SK-N-SH treated with all-trans-retinoic acid at 6 μM for 48 hours (cell line): ENCODE measurements around the gene SPOCK1.

Source experiments
- ATAC-seq: fragments of 200-7000 bp; cut with Tn5 transposase; 3 replicates; pipeline ENCODE4 v1.9.1; 2020; ENCODE audit warnings: mild to moderate bottlenecking, moderate library complexity
- ARNTL ChIP-seq: fragments of 450-650 bp; formaldehyde crosslinking; IDR thresholded peaks from 2 replicates; pipeline ENCODE4 v1.5.0; 2020; ENCODE audit warnings: low read depth, mild to moderate bottlenecking, moderate library complexity, borderline replicate concordance
- BACH2 ChIP-seq: fragments of 250-450 bp; sonication (Bioruptor Pico); IDR thresholded peaks from 2 replicates; pipeline ENCODE4 v1.9.0; 2021; ENCODE audit warnings: mild to moderate bottlenecking, borderline replicate concordance
- CSDC2 ChIP-seq: fragments of 250-450 bp; sonication (Bioruptor Pico); IDR thresholded peaks from 2 replicates; pipeline ENCODE4 v1.5.0; 2020; ENCODE audit warnings: mild to moderate bottlenecking, moderate library complexity
- ESRRG ChIP-seq: fragments of 250-450 bp; sonication (Bioruptor Pico); IDR thresholded peaks from 2 replicates; pipeline ENCODE4 v1.6.1; 2021; ENCODE audit warnings: mild to moderate bottlenecking
- GLIS3 ChIP-seq: fragments of 250-450 bp; sonication (Bioruptor Pico); IDR thresholded peaks from 2 replicates; pipeline ENCODE4 v1.5.0; 2020; ENCODE audit warnings: mild to moderate bottlenecking, moderate library complexity
- ISL1 ChIP-seq: fragments of 250-450 bp; sonication (Bioruptor Pico); IDR thresholded peaks from 2 replicates; pipeline ENCODE4 v2.1.2; 2022; ENCODE audit warnings: mild to moderate bottlenecking, moderate library complexity
- OSR1 ChIP-seq: fragments of 250-450 bp; sonication (Bioruptor Pico); IDR thresholded peaks from 2 replicates; pipeline ENCODE4 v1.8.0; 2022; ENCODE audit warnings: moderate library complexity, mild to moderate bottlenecking, inconsistent platforms
- POU6F1 ChIP-seq: fragments of 250-450 bp; sonication (Bioruptor Pico); IDR thresholded peaks from 2 replicates; pipeline ENCODE4 v1.8.0; 2021; ENCODE audit warnings: low read depth, mild to moderate bottlenecking, moderate library complexity, borderline replicate concordance
- PPARA ChIP-seq: fragments of 250-450 bp; sonication (Bioruptor Pico); IDR thresholded peaks from 2 replicates; pipeline ENCODE4 v1.5.0; 2020; ENCODE audit warnings: mild to moderate bottlenecking, borderline replicate concordance
- RARB ChIP-seq: fragments of 250-450 bp; sonication (Bioruptor Pico); IDR thresholded peaks from 2 replicates; pipeline ENCODE4 v1.8.0; 2021; ENCODE audit warnings: mild to moderate bottlenecking, moderate library complexity
- SNAI2 ChIP-seq: fragments of 250-450 bp; sonication (Bioruptor Pico); IDR thresholded peaks from 2 replicates; pipeline ENCODE4 v1.5.0; 2020; ENCODE audit warnings: mild to moderate bottlenecking, moderate library complexity
- TCF4 ChIP-seq: fragments of 250-450 bp; sonication (Bioruptor Pico); IDR thresholded peaks from 2 replicates; pipeline ENCODE4 v1.8.0; 2021; ENCODE audit warnings: mild to moderate bottlenecking, moderate library complexity, borderline replicate concordance
- TOX ChIP-seq: fragments of 250-450 bp; sonication (Bioruptor Pico); IDR thresholded peaks from 2 replicates; pipeline ENCODE4 v1.8.0; 2021; ENCODE audit warnings: mild to moderate bottlenecking, moderate library complexity, borderline replicate concordance
- ZC3H10 ChIP-seq: fragments of 250-450 bp; sonication (Bioruptor Pico); IDR thresholded peaks from 2 replicates; pipeline ENCODE4 v1.5.1; 2021; ENCODE audit warnings: mild to moderate bottlenecking, moderate library complexity
- ZFP3 ChIP-seq: fragments of 250-450 bp; sonication (Bioruptor Pico); IDR thresholded peaks from 2 replicates; pipeline ENCODE4 v1.5.0; 2020; ENCODE audit warnings: mild to moderate bottlenecking, moderate library complexity
- ZFP30 ChIP-seq: fragments of 450-650 bp; formaldehyde crosslinking; IDR thresholded peaks from 2 replicates; pipeline ENCODE4 v1.5.0; 2022; ENCODE audit warnings: mild to moderate bottlenecking, moderate library complexity
- ZNF565 ChIP-seq: fragments of 450-650 bp; formaldehyde crosslinking; conservative IDR thresholded peaks from 2 replicates; pipeline ENCODE4 v1.5.0; 2020; ENCODE audit warnings: low read depth, mild to moderate bottlenecking, moderate library complexity
- ZNF70 ChIP-seq: fragments of 450-650 bp; formaldehyde crosslinking; IDR thresholded peaks from 2 replicates; pipeline ENCODE4 v1.5.0; 2020; ENCODE audit warnings: mild to moderate bottlenecking, moderate library complexity
- ZNF8 ChIP-seq: fragments of 450-650 bp; formaldehyde crosslinking; IDR thresholded peaks from 2 replicates; pipeline ENCODE4 v1.5.0; 2020; ENCODE audit warnings: mild to moderate bottlenecking, moderate library complexity
- TF ChIP-seq, protein P1 (sequence below): fragments of 250-450 bp; sonication (Bioruptor Pico); IDR thresholded peaks from 2 replicates; pipeline ENCODE4 v1.5.1; 2021; ENCODE audit warnings: mild to moderate bottlenecking, moderate library complexity
- TF ChIP-seq, protein P2 (sequence below): fragments of 250-450 bp; sonication (Bioruptor Pico); IDR thresholded peaks from 2 replicates; pipeline ENCODE4 v1.5.1; 2020; ENCODE audit warnings: low read depth, mild to moderate bottlenecking, moderate library complexity

Gene SPOCK1

GRCh38 chr5:137101544-137101943 lies 397.6 kb downstream of the SPOCK1 start:
- ATAC-seq, result no peak
- TF ChIP-seq ZFP3 (no peak), ZNF70 (CRISPR knock-in tag) (no peak), ISL1 (CRISPR knock-in tag) (no peak), ZFP30 (CRISPR knock-in tag) (no peak), TCF4 (CRISPR knock-in tag) (no peak), RARB (CRISPR knock-in tag) (no peak), TOX (CRISPR knock-in tag) (no peak), ARNTL (CRISPR knock-in tag) (no peak), ZNF8 (no peak), ZC3H10 (CRISPR knock-in tag) (no peak), SNAI2 (CRISPR knock-in tag) (no peak), POU6F1 (CRISPR knock-in tag) (no peak), ESRRG (CRISPR knock-in tag) (no peak), OSR1 (CRISPR knock-in tag) (no peak), PPARA (CRISPR knock-in tag) (no peak), BACH2 (CRISPR knock-in tag) (no peak)
- TF ChIP-seq, protein P1, sequence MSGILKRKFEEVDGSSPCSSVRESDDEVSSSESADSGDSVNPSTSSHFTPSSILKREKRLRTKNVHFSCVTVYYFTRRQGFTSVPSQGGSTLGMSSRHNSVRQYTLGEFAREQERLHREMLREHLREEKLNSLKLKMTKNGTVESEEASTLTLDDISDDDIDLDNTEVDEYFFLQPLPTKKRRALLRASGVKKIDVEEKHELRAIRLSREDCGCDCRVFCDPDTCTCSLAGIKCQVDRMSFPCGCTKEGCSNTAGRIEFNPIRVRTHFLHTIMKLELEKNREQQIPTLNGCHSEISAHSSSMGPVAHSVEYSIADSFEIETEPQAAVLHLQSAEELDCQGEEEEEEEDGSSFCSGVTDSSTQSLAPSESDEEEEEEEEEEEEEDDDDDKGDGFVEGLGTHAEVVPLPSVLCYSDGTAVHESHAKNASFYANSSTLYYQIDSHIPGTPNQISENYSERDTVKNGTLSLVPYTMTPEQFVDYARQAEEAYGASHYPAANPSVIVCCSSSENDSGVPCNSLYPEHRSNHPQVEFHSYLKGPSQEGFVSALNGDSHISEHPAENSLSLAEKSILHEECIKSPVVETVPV (CRISPR knock-in tag), result no peak
- TF ChIP-seq, protein P2, sequence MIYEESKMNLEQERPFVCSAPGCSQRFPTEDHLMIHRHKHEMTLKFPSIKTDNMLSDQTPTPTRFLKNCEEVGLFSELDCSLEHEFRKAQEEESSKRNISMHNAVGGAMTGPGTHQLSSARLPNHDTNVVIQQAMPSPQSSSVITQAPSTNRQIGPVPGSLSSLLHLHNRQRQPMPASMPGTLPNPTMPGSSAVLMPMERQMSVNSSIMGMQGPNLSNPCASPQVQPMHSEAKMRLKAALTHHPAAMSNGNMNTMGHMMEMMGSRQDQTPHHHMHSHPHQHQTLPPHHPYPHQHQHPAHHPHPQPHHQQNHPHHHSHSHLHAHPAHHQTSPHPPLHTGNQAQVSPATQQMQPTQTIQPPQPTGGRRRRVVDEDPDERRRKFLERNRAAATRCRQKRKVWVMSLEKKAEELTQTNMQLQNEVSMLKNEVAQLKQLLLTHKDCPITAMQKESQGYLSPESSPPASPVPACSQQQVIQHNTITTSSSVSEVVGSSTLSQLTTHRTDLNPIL (CRISPR knock-in tag), result no peak

GRCh38 chr5:137099651-137100050 lies 399.5 kb downstream of the SPOCK1 start:
- ATAC-seq, result no peak
- TF ChIP-seq ZNF565 (CRISPR knock-in tag) (no peak), GLIS3 (CRISPR knock-in tag) (no peak), BACH2 (CRISPR knock-in tag) (no peak), SNAI2 (CRISPR knock-in tag) (no peak), TCF4 (CRISPR knock-in tag) (no peak)

GRCh38 chr5:137098663-137099062 lies 400.5 kb downstream of the SPOCK1 start:
- no peak for ATAC-seq
- TF ChIP-seq ZC3H10 (CRISPR knock-in tag), result no peak
- TF ChIP-seq ZNF8, result no peak
- TF ChIP-seq ZFP30 (CRISPR knock-in tag), result no peak
- no peak for TF ChIP-seq ZNF565 (CRISPR knock-in tag)
- no peak for TF ChIP-seq PPARA (CRISPR knock-in tag)

GRCh38 chr5:137098238-137098637 lies 400.9 kb downstream of the SPOCK1 start:
- no peak for ATAC-seq
- TF ChIP-seq, protein P2 (CRISPR knock-in tag), result no peak
- TF ChIP-seq ARNTL (CRISPR knock-in tag), result no peak

DNA sequence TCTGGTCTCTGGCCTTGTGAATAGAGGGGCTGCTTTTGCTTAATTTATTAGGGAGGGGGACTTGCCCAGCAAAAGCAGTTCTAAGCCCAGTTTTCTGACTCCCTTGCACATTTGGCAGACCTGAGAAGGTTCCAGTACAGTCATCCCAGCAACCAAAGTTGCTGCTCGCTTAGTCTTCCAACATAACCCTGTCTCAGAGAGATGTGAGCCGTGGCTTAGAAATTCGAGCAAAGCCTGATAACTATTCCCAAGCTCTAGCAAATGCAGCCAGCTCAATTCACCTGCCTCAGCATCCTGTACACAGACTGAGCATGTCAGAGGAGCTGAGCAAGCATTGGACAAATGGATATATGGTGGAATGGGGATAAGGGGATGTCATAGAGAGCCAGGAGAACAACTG lies 401.9 kb downstream of the SPOCK1 start:
- no peak for ATAC-seq
- TF ChIP-seq ZNF565 (CRISPR knock-in tag) (no peak), ISL1 (CRISPR knock-in tag) (no peak), ZC3H10 (CRISPR knock-in tag) (no peak), OSR1 (CRISPR knock-in tag) (no peak), PPARA (CRISPR knock-in tag) (no peak), SNAI2 (CRISPR knock-in tag) (no peak), CSDC2 (CRISPR knock-in tag) (no peak), ARNTL (CRISPR knock-in tag) (no peak), ZNF70 (CRISPR knock-in tag) (no peak), TCF4 (CRISPR knock-in tag) (no peak), POU6F1 (CRISPR knock-in tag) (no peak), ZFP30 (CRISPR knock-in tag) (no peak), BACH2 (CRISPR knock-in tag) (no peak)
- TF ChIP-seq, protein P1 (CRISPR knock-in tag), result no peak
